Osteocyte (in vitro differentiated cells): ENCODE data around the gene PRDM13. TPM values are rescaled to one million over a fixed set of nuclear protein-coding genes. Genes with fewer than 3 reads are reported as not detected.

ENCODE experiments used
- DNase-seq: peaks from one replicate; pipeline ENCODE4 v3.0.0; 2021; ENCODE audit warnings: mixed read lengths; ENCODE audit not compliant: unreplicated experiment; ENCODE audit errors: extremely low spot score
- H3K27ac Mint-ChIP-seq: one replicate; pipeline ENCODE4 v1.8.0; 2021; ENCODE audit warnings: mild to moderate bottlenecking, mixed read lengths; ENCODE audit not compliant: unreplicated experiment
- H3K27me3 Mint-ChIP-seq: one replicate; pipeline ENCODE4 v1.8.0; 2021; ENCODE audit warnings: mixed read lengths; ENCODE audit not compliant: unreplicated experiment
- H3K36me3 Mint-ChIP-seq: one replicate; pipeline ENCODE4 v1.8.0; 2021; ENCODE audit warnings: mixed read lengths; ENCODE audit not compliant: unreplicated experiment
- H3K4me1 Mint-ChIP-seq: one replicate; pipeline ENCODE4 v1.8.0; 2021; ENCODE audit warnings: mixed read lengths; ENCODE audit not compliant: unreplicated experiment
- H3K4me3 Mint-ChIP-seq: one replicate; pipeline ENCODE4 v1.8.0; 2021; ENCODE audit warnings: mild to moderate bottlenecking, moderate library complexity, mixed read lengths; ENCODE audit not compliant: unreplicated experiment
- H3K9me3 Mint-ChIP-seq: one replicate; pipeline ENCODE4 v1.8.0; 2021; ENCODE audit warnings: mixed read lengths; ENCODE audit not compliant: unreplicated experiment
- CTCF ChIP-seq: fragments of 200-600 bp; sonication (generic); IDR thresholded peaks from 2 replicates; pipeline ENCODE4 v1.5.0; 2021; ENCODE audit warnings: antibody characterized with exemption, mild to moderate bottlenecking, moderate library complexity
- total RNA-seq: library from RNA; stranded (reverse); gene quantifications from 2 replicates; pipeline ENCODE4 v1.2.1, GENCODE V29; 2021

Gene PRDM13
- total RNA-seq, 1 donor from 2014 or later, result not detected

- no peaks in the 10 kb centered on the region for H3K9me3 Mint-ChIP-seq
- no peaks in the 10 kb centered on the region for H3K36me3 Mint-ChIP-seq
- TF ChIP-seq CTCF, result no peak
- H3K4me3 Mint-ChIP-seq, result peak overlapping the region; percentile 35
- DNase-seq, result no peak
- peaks cover 86% of the 10 kb centered on the region for H3K27me3 Mint-ChIP-seq
- peaks cover 12% of the 10 kb centered on the region for H3K4me1 Mint-ChIP-seq
- H3K27ac Mint-ChIP-seq, result no peak overlapping the region
These were observed 6.1 kb downstream of the PRDM13 start for GRCh38 chr6:99612551-99613408.

GRCh38 chr6:99613409-99613704, 6.7 kb downstream of the PRDM13 start:
- peak; percentile 69 for TF ChIP-seq CTCF
- H3K27ac Mint-ChIP-seq, result no peak overlapping the region
- no peak for DNase-seq
- H3K27me3 Mint-ChIP-seq, result peaks cover 86% of the 10 kb centered on the region
- H3K9me3 Mint-ChIP-seq, result peaks cover 3% of the 10 kb centered on the region
- peaks cover 12% of the 10 kb centered on the region for H3K4me1 Mint-ChIP-seq
- H3K4me3 Mint-ChIP-seq, result peak overlapping the region; percentile 55
- no peaks in the 10 kb centered on the region for H3K36me3 Mint-ChIP-seq

- DNase-seq, result no peak
- Mint-ChIP-seq H3K27ac (no peak overlapping the region), H3K9me3 (peaks cover 4% of the 10 kb centered on the region), H3K36me3 (no peaks in the 10 kb centered on the region), H3K4me3 (peak overlapping the region; percentile 67), H3K27me3 (peaks cover 84% of the 10 kb centered on the region), H3K4me1 (peaks cover 13% of the 10 kb centered on the region)
- no peak for TF ChIP-seq CTCF
These were observed 7.2 kb downstream of the PRDM13 start for GRCh38 chr6:99613705-99614429.

- H3K27ac Mint-ChIP-seq, result no peak overlapping the region
- no peaks in the 10 kb centered on the region for H3K36me3 Mint-ChIP-seq
- H3K4me3 Mint-ChIP-seq, result peak overlapping the region; percentile 67
- no peak for DNase-seq
- peaks cover 15% of the 10 kb centered on the region for H3K4me1 Mint-ChIP-seq
- H3K27me3 Mint-ChIP-seq, result peaks cover 84% of the 10 kb centered on the region
- no peak for TF ChIP-seq CTCF
- peaks cover 4% of the 10 kb centered on the region for H3K9me3 Mint-ChIP-seq
These were observed 8.0 kb downstream of the PRDM13 start for GRCh38 chr6:99614430-99615186.

- Mint-ChIP-seq H3K4me1 (peaks cover 15% of the 10 kb centered on the region), H3K9me3 (peaks cover 4% of the 10 kb centered on the region), H3K27me3 (peaks cover 83% of the 10 kb centered on the region), H3K4me3 (no peak overlapping the region), H3K36me3 (no peaks in the 10 kb centered on the region), H3K27ac (no peak overlapping the region)
- DNase-seq, result no peak
- TF ChIP-seq CTCF, result no peak
These were observed 10.5 kb downstream of the PRDM13 start for GRCh38 chr6:99617131-99617530.
